ENCODE data around the gene LOC101059915.
"Not testable (repeated sequence)": the region's sequence is repeated elsewhere in the genome, so short reads cannot be mapped to it uniquely, and the experiment has no call there.

DNA sequence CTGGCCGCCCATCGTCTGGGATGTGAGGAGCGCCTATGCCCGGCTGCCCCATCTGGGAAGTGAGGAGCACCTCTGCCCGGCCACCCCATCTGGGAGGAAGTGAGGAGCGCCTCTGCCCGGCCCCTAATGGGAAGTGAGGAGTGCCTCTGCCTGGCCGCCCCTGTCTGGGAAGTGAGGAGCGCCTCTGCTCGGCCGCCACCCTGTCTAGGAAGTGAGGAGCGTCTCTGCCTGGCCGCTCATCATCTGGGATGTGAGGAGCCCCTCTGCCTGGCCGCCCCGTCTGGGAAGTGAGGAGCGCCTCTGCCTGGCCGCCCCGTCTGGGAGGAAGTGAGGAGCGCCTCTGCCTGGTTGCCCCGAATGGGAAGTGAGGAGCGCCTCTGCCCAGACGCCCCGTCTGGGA, 8.3 kb downstream of the LOC101059915 start:
- TF ChIP-seq, protein P1, sequence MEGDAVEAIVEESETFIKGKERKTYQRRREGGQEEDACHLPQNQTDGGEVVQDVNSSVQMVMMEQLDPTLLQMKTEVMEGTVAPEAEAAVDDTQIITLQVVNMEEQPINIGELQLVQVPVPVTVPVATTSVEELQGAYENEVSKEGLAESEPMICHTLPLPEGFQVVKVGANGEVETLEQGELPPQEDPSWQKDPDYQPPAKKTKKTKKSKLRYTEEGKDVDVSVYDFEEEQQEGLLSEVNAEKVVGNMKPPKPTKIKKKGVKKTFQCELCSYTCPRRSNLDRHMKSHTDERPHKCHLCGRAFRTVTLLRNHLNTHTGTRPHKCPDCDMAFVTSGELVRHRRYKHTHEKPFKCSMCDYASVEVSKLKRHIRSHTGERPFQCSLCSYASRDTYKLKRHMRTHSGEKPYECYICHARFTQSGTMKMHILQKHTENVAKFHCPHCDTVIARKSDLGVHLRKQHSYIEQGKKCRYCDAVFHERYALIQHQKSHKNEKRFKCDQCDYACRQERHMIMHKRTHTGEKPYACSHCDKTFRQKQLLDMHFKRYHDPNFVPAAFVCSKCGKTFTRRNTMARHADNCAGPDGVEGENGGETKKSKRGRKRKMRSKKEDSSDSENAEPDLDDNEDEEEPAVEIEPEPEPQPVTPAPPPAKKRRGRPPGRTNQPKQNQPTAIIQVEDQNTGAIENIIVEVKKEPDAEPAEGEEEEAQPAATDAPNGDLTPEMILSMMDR (IDR thresholded peaks at IDR 0.05) = not testable (repeated sequence)
- not testable (repeated sequence) for TF ChIP-seq ZFX (IDR thresholded peaks at IDR 0.05; ENCODE audit: borderline replicate concordance)
